ENCODE measurements around the gene SC5D. TPM values are rescaled to one million over a fixed set of nuclear protein-coding genes. Genes with fewer than 3 reads are reported as not detected.

Gene SC5D
- total and polyA plus RNA-seq, 2 donors = 14.5 to 29.4 TPM

- Histone ChIP-seq H3K4me3 (ENCODE audit: low read length in 2 of 2) (no peak overlapping the region), H3K27ac (ENCODE audit: low read depth in 1 of 2, low read length in 1 of 2) (no peak overlapping the region), H3K36me3 (ENCODE audit: control insufficient read depth in 2 of 2, insufficient read depth in 2 of 2, low read length in 1 of 2) (no peaks in the 10 kb centered on the region), H3K9me3 (ENCODE audit: control insufficient read depth in 2 of 2, insufficient read depth in 1 of 2, low read length in 1 of 2) (no peaks in the 10 kb centered on the region), H3K4me1 (ENCODE audit: control insufficient read depth in 2 of 2, insufficient read depth in 2 of 2, low read length in 2 of 2) (no peaks in the 10 kb centered on the region), H3K27me3 (ENCODE audit: control insufficient read depth in 2 of 2, insufficient read depth in 1 of 2, low read length in 1 of 2) (no peaks in the 10 kb centered on the region)
- DNase-seq (ENCODE audit: low read depth in 6 of 9, low spot score in 9 of 9) = no peak
Observed at GRCh38 chr11:121344824-121345223, 52.3 kb downstream of the SC5D start.

GRCh38 chr11:121347094-121347493, 54.5 kb downstream of the SC5D start:
- no peak for DNase-seq (ENCODE audit: low read depth in 6 of 9, low spot score in 9 of 9)
- WGBS = 93% methylated on average over 2 of the region's 2 CpGs
- Histone ChIP-seq H3K9me3 (ENCODE audit: control insufficient read depth in 2 of 2, insufficient read depth in 1 of 2, low read length in 1 of 2) (no peaks in the 10 kb centered on the region), H3K27ac (ENCODE audit: low read depth in 1 of 2, low read length in 1 of 2) (no peak overlapping the region), H3K4me1 (ENCODE audit: control insufficient read depth in 2 of 2, insufficient read depth in 2 of 2, low read length in 2 of 2) (peaks cover 0 to 2% of the 10 kb centered on the region in 2 donors), H3K36me3 (ENCODE audit: control insufficient read depth in 2 of 2, insufficient read depth in 2 of 2, low read length in 1 of 2) (no peaks in the 10 kb centered on the region), H3K4me3 (ENCODE audit: low read length in 2 of 2) (no peak overlapping the region), H3K27me3 (ENCODE audit: control insufficient read depth in 2 of 2, insufficient read depth in 1 of 2, low read length in 1 of 2) (no peaks in the 10 kb centered on the region)

- Histone ChIP-seq H3K27me3 (ENCODE audit: control insufficient read depth in 2 of 2, insufficient read depth in 1 of 2, low read length in 1 of 2) (no peaks in the 10 kb centered on the region), H3K36me3 (ENCODE audit: control insufficient read depth in 2 of 2, insufficient read depth in 2 of 2, low read length in 1 of 2) (no peaks in the 10 kb centered on the region), H3K9me3 (ENCODE audit: control insufficient read depth in 2 of 2, insufficient read depth in 1 of 2, low read length in 1 of 2) (no peaks in the 10 kb centered on the region), H3K27ac (ENCODE audit: low read depth in 1 of 2, low read length in 1 of 2) (no peak overlapping the region), H3K4me1 (ENCODE audit: control insufficient read depth in 2 of 2, insufficient read depth in 2 of 2, low read length in 2 of 2) (peaks cover 0 to 2% of the 10 kb centered on the region in 2 donors), H3K4me3 (ENCODE audit: low read length in 2 of 2) (no peak overlapping the region)
- DNase-seq (ENCODE audit: low read depth in 6 of 9, low spot score in 9 of 9) = no peak
- WGBS = 96% methylated on average over 5 of the region's 5 CpGs
Observed at GRCh38 chr11:121347813-121348212, 55.2 kb downstream of the SC5D start.

- peaks cover 0 to 2% of the 10 kb centered on the region in 2 donors for H3K4me1 ChIP-seq (ENCODE audit: control insufficient read depth in 2 of 2, insufficient read depth in 2 of 2, low read length in 2 of 2)
- 97% methylated on average over 7 of the region's 7 CpGs for WGBS
Observed at GRCh38 chr11:121348220-121348875, 55.8 kb downstream of the SC5D start.

GRCh38 chr11:121349790-121350189, 57.2 kb downstream of the SC5D start:
- WGBS = 94% methylated on average over 1 of the region's 1 CpG
- Histone ChIP-seq H3K9me3 (ENCODE audit: control insufficient read depth in 2 of 2, insufficient read depth in 1 of 2, low read length in 1 of 2) (no peaks in the 10 kb centered on the region), H3K27me3 (ENCODE audit: control insufficient read depth in 2 of 2, insufficient read depth in 1 of 2, low read length in 1 of 2) (no peaks in the 10 kb centered on the region), H3K4me3 (ENCODE audit: low read length in 2 of 2) (no peak overlapping the region), H3K36me3 (ENCODE audit: control insufficient read depth in 2 of 2, insufficient read depth in 2 of 2, low read length in 1 of 2) (no peaks in the 10 kb centered on the region), H3K4me1 (ENCODE audit: control insufficient read depth in 2 of 2, insufficient read depth in 2 of 2, low read length in 2 of 2) (peaks cover 0 to 2% of the 10 kb centered on the region in 2 donors), H3K27ac (ENCODE audit: low read depth in 1 of 2, low read length in 1 of 2) (no peak overlapping the region)
- DNase-seq (ENCODE audit: low read depth in 6 of 9, low spot score in 9 of 9) = no peak

More at GRCh38 chr11:121348220-121348875, 55.8 kb downstream of the SC5D start:
- Histone ChIP-seq H3K27me3 (ENCODE audit: control insufficient read depth in 2 of 2, insufficient read depth in 1 of 2, low read length in 1 of 2) (no peaks in the 10 kb centered on the region), H3K9me3 (ENCODE audit: control insufficient read depth in 2 of 2, insufficient read depth in 1 of 2, low read length in 1 of 2) (no peaks in the 10 kb centered on the region), H3K36me3 (ENCODE audit: control insufficient read depth in 2 of 2, insufficient read depth in 2 of 2, low read length in 1 of 2) (no peaks in the 10 kb centered on the region), H3K27ac (ENCODE audit: low read depth in 1 of 2, low read length in 1 of 2) (no peak overlapping the region), H3K4me3 (ENCODE audit: low read length in 2 of 2) (no peak overlapping the region)
- no peak for DNase-seq (ENCODE audit: low read depth in 6 of 9, low spot score in 9 of 9)

- Histone ChIP-seq H3K27me3 (ENCODE audit: control insufficient read depth in 2 of 2, insufficient read depth in 1 of 2, low read length in 1 of 2) (no peaks in the 10 kb centered on the region), H3K4me1 (ENCODE audit: control insufficient read depth in 2 of 2, insufficient read depth in 2 of 2, low read length in 2 of 2) (peaks cover 0 to 2% of the 10 kb centered on the region in 2 donors), H3K36me3 (ENCODE audit: control insufficient read depth in 2 of 2, insufficient read depth in 2 of 2, low read length in 1 of 2) (no peaks in the 10 kb centered on the region), H3K27ac (ENCODE audit: low read depth in 1 of 2, low read length in 1 of 2) (no peak overlapping the region), H3K9me3 (ENCODE audit: control insufficient read depth in 2 of 2, insufficient read depth in 1 of 2, low read length in 1 of 2) (no peaks in the 10 kb centered on the region), H3K4me3 (ENCODE audit: low read length in 2 of 2) (no peak overlapping the region)
- WGBS = 98% methylated on average over 3 of the region's 3 CpGs
- no peak for DNase-seq (ENCODE audit: low read depth in 6 of 9, low spot score in 9 of 9)
Observed at GRCh38 chr11:121350314-121351082, 57.9 kb downstream of the SC5D start.

GRCh38 chr11:121351083-121351630, 58.6 kb downstream of the SC5D start:
- Histone ChIP-seq H3K27me3 (ENCODE audit: control insufficient read depth in 2 of 2, insufficient read depth in 1 of 2, low read length in 1 of 2) (no peaks in the 10 kb centered on the region), H3K4me1 (ENCODE audit: control insufficient read depth in 2 of 2, insufficient read depth in 2 of 2, low read length in 2 of 2) (peaks cover 0 to 2% of the 10 kb centered on the region in 2 donors), H3K9me3 (ENCODE audit: control insufficient read depth in 2 of 2, insufficient read depth in 1 of 2, low read length in 1 of 2) (no peaks in the 10 kb centered on the region), H3K27ac (ENCODE audit: low read depth in 1 of 2, low read length in 1 of 2) (no peak overlapping the region), H3K4me3 (ENCODE audit: low read length in 2 of 2) (no peak overlapping the region), H3K36me3 (ENCODE audit: control insufficient read depth in 2 of 2, insufficient read depth in 2 of 2, low read length in 1 of 2) (no peaks in the 10 kb centered on the region)
- 81% methylated on average over 7 of the region's 7 CpGs for WGBS
- no peak for DNase-seq (ENCODE audit: low read depth in 6 of 9, low spot score in 9 of 9)

GRCh38 chr11:121352251-121352891, 59.8 kb downstream of the SC5D start:
- no peak for DNase-seq (ENCODE audit: low read depth in 6 of 9, low spot score in 9 of 9)
- no peak overlapping the region for H3K4me3 ChIP-seq (ENCODE audit: low read length in 2 of 2)

GRCh38 chr11:121354192-121354591, 61.6 kb downstream of the SC5D start:
- Histone ChIP-seq H3K27me3 (ENCODE audit: control insufficient read depth in 2 of 2, insufficient read depth in 1 of 2, low read length in 1 of 2) (no peaks in the 10 kb centered on the region), H3K9me3 (ENCODE audit: control insufficient read depth in 2 of 2, insufficient read depth in 1 of 2, low read length in 1 of 2) (no peaks in the 10 kb centered on the region), H3K4me1 (ENCODE audit: control insufficient read depth in 2 of 2, insufficient read depth in 2 of 2, low read length in 2 of 2) (peaks cover 0 to 2% of the 10 kb centered on the region in 2 donors), H3K36me3 (ENCODE audit: control insufficient read depth in 2 of 2, insufficient read depth in 2 of 2, low read length in 1 of 2) (no peaks in the 10 kb centered on the region), H3K27ac (ENCODE audit: low read depth in 1 of 2, low read length in 1 of 2) (no peak overlapping the region), H3K4me3 (ENCODE audit: low read length in 2 of 2) (no peak overlapping the region)
- WGBS = 100% methylated on average over 1 of the region's 1 CpG
- DNase-seq (ENCODE audit: low read depth in 6 of 9, low spot score in 9 of 9) = no peak

More at GRCh38 chr11:121352251-121352891, 59.8 kb downstream of the SC5D start:
- 81% methylated on average over 8 of the region's 8 CpGs for WGBS
- H3K9me3 ChIP-seq (ENCODE audit: control insufficient read depth in 2 of 2, insufficient read depth in 1 of 2, low read length in 1 of 2) = no peaks in the 10 kb centered on the region
- H3K4me1 ChIP-seq (ENCODE audit: control insufficient read depth in 2 of 2, insufficient read depth in 2 of 2, low read length in 2 of 2) = peaks cover 0 to 2% of the 10 kb centered on the region in 2 donors
- no peaks in the 10 kb centered on the region for H3K27me3 ChIP-seq (ENCODE audit: control insufficient read depth in 2 of 2, insufficient read depth in 1 of 2, low read length in 1 of 2)
- H3K27ac ChIP-seq (ENCODE audit: low read depth in 1 of 2, low read length in 1 of 2) = no peak overlapping the region
- H3K36me3 ChIP-seq (ENCODE audit: control insufficient read depth in 2 of 2, insufficient read depth in 2 of 2, low read length in 1 of 2) = no peaks in the 10 kb centered on the region
